GM21515 (cell line): Measurements from ENCODE around the gene CLK3.
"Not testable (repeated sequence)": the region's sequence is repeated elsewhere in the genome, so short reads cannot be mapped to it uniquely, and the experiment has no call there.

ENCODE experiments used
- ATAC-seq: cut with Tn5 transposase; IDR thresholded peaks from one replicate; pipeline ENCODE4 v1.9.1; 2021; ENCODE audit not compliant: unreplicated experiment

CLK3 gene

GRCh38 chr15:74615508-74616365 lies at the start of gene CLK3:
TSS of gene CLK3 (plus strand) at chr15:74615836. CDS start at chr15:74619197, 3,361 bp downstream.
- ATAC-seq: peak; percentile 80

GRCh38 chr15:74568594-74568993 lies 47.0 kb upstream of the CLK3 start:
- no peak for ATAC-seq

GRCh38 chr15:74569731-74570070 lies 45.9 kb upstream of the CLK3 start:
- ATAC-seq: no peak

- ATAC-seq: no peak
Observed at GRCh38 chr15:74571191-74571590, 44.4 kb upstream of the CLK3 start.

GRCh38 chr15:74573987-74574386 lies 41.6 kb upstream of the CLK3 start:
- no peak for ATAC-seq

GRCh38 chr15:74578496-74578994 lies 37.1 kb upstream of the CLK3 start:
- ATAC-seq: no peak

GRCh38 chr15:74579001-74579400 lies 36.6 kb upstream of the CLK3 start:
- ATAC-seq: no peak

GRCh38 chr15:74580538-74581350 lies 34.9 kb upstream of the CLK3 start:
- no peak for ATAC-seq

- no peak for ATAC-seq
Observed at GRCh38 chr15:74584204-74584603, 31.4 kb upstream of the CLK3 start.

GRCh38 chr15:74584779-74585178 lies 30.9 kb upstream of the CLK3 start:
- no peak for ATAC-seq

GRCh38 chr15:74585191-74585590 lies 30.4 kb upstream of the CLK3 start:
- no peak for ATAC-seq

- ATAC-seq: no peak
Observed at GRCh38 chr15:74585857-74586256, 29.8 kb upstream of the CLK3 start.

- no peak for ATAC-seq
Observed at GRCh38 chr15:74589826-74590225, 25.8 kb upstream of the CLK3 start.

- no peak for ATAC-seq
Observed at GRCh38 chr15:74592222-74592621, 23.4 kb upstream of the CLK3 start.

- no peak for ATAC-seq
Observed at GRCh38 chr15:74593122-74593521, 22.5 kb upstream of the CLK3 start.

- ATAC-seq: no peak
Observed at GRCh38 chr15:74594455-74594854, 21.2 kb upstream of the CLK3 start.

- no peak for ATAC-seq
Observed at GRCh38 chr15:74595271-74595670, 20.4 kb upstream of the CLK3 start.

GRCh38 chr15:74596736-74597135 lies 18.9 kb upstream of the CLK3 start:
- ATAC-seq: not testable (repeated sequence)

- not testable (repeated sequence) for ATAC-seq
Observed at GRCh38 chr15:74597146-74597705, 18.4 kb upstream of the CLK3 start.

- ATAC-seq: peak; percentile 90
Observed at GRCh38 chr15:74598126-74598842, 17.4 kb upstream of the CLK3 start.

GRCh38 chr15:74599156-74599555 lies 16.5 kb upstream of the CLK3 start:
- ATAC-seq: no peak
